GM12878 (cell line): Measurements from ENCODE around the gene GNRHR. TPM values are rescaled to one million over a fixed set of nuclear protein-coding genes. Genes with fewer than 3 reads are reported as not detected.

Experiments
- KAT2A ChIP-seq: conservative IDR thresholded peaks from 2 replicates; pipeline ENCODE4 v1.6.1; 2011; ENCODE audit warnings: low read depth, low read length; ENCODE audit not compliant: control insufficient read depth
- MTA3 ChIP-seq: IDR thresholded peaks from 2 replicates; pipeline ENCODE4 v1.6.1; 2012; ENCODE audit warnings: low read length, inconsistent platforms, borderline replicate concordance
- NR2F1 ChIP-seq: fragments of 450-650 bp; conservative IDR thresholded peaks from 2 replicates; pipeline ENCODE4 v1.6.1; 2017; ENCODE audit warnings: mild to moderate bottlenecking
- polyA plus RNA-seq, 11 experiments: library from polyadenylated mRNA; depleted of rRNA in 4 of 11; unstranded in 6 of 11; stranded (reverse) in 5 of 11; fragments of >200 nt; fragmentation: Nextera tagmentation in 4 of 11; fragmentation: Illumina TruSeq in 1 of 11; extraction: Ambion mirVana in 4 of 11; extraction: Trizol in 1 of 11; gene quantifications; 1 replicate in 1 of 11; 2 replicates in 10 of 11; pipeline versions ENCODE4 v1.2.1 to v1.2.3, GENCODE V29; 2011 to 2016; ENCODE audit warnings: inconsistent platforms in 2 of 11, missing spikeins in 2 of 11, low read depth in 1 of 11
- total RNA-seq, 4 experiments: library from RNA; depleted of rRNA in 3 of 4; stranded (reverse); fragments of >200 nt in 3 of 4; fragmentation: Illumina TruSeq in 1 of 4; extraction: Trizol in 1 of 4; gene quantifications; 2 replicates each; pipeline versions ENCODE4 v1.2.1 to v1.2.3, GENCODE V29; 2013 to 2021
- TF ChIP-seq, protein P1 (sequence below): IDR thresholded peaks from 2 replicates; pipeline ENCODE4 v1.6.1; 2012; ENCODE audit warnings: low read length, inconsistent platforms
- TF ChIP-seq, protein P2 (sequence below): fragments of 450-650 bp; IDR thresholded peaks from 2 replicates; pipeline ENCODE4 v1.6.1; 2017; ENCODE audit warnings: mild to moderate bottlenecking, moderate library complexity
- TF ChIP-seq, protein P3 (sequence below): IDR thresholded peaks from 2 replicates; pipeline ENCODE4 v1.6.1; 2011; ENCODE audit warnings: low read depth, mild to moderate bottlenecking, low read length, moderate library complexity, borderline replicate concordance; ENCODE audit errors: extremely low read depth
- TF ChIP-seq, protein P4 (sequence below): IDR thresholded peaks from 2 replicates; pipeline ENCODE4 v1.6.1; 2011; ENCODE audit warnings: borderline replicate concordance, low read depth, mild to moderate bottlenecking, moderate library complexity, mixed read lengths, low read length; ENCODE audit not compliant: insufficient read depth; ENCODE audit errors: extremely low read length
- TF ChIP-seq, protein P5 (sequence below): IDR thresholded peaks from 2 replicates; pipeline ENCODE4 v1.6.1; 2012; ENCODE audit warnings: improper control_type of control experiment, low read depth, low read length; ENCODE audit not compliant: insufficient replicate concordance

GNRHR gene
- total and polyA plus RNA-seq, 10 of the 15 experiments (the other 5 are each of a cell fraction or from before 2014, with no cell fraction given) = 0.02 to 0.12 (median 0.08) TPM; not detected in 7

DNA sequence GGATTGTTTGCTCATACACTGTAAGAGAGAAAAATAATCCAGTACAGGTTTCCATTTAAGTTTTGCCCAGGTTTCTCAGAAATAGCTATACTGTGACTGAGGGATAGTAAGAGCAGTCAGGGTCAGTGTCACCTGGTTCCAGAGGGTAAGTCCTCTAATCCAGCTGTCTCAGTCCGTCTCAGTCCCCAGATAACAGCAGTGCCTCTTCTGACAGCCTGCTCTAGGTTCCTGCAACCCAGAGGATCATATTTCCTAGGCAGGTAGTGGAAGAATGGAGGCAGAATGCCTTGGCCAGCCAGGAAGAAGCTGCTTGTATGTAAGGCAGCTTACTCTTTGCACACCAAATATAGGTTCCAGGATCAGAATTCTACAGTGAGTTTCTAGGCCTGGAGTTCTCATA is 22.6 kb upstream of the GNRHR start (continued):
- TF ChIP-seq, protein P1, sequence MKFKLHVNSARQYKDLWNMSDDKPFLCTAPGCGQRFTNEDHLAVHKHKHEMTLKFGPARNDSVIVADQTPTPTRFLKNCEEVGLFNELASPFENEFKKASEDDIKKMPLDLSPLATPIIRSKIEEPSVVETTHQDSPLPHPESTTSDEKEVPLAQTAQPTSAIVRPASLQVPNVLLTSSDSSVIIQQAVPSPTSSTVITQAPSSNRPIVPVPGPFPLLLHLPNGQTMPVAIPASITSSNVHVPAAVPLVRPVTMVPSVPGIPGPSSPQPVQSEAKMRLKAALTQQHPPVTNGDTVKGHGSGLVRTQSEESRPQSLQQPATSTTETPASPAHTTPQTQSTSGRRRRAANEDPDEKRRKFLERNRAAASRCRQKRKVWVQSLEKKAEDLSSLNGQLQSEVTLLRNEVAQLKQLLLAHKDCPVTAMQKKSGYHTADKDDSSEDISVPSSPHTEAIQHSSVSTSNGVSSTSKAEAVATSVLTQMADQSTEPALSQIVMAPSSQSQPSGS = no peak
- TF ChIP-seq, protein P2, sequence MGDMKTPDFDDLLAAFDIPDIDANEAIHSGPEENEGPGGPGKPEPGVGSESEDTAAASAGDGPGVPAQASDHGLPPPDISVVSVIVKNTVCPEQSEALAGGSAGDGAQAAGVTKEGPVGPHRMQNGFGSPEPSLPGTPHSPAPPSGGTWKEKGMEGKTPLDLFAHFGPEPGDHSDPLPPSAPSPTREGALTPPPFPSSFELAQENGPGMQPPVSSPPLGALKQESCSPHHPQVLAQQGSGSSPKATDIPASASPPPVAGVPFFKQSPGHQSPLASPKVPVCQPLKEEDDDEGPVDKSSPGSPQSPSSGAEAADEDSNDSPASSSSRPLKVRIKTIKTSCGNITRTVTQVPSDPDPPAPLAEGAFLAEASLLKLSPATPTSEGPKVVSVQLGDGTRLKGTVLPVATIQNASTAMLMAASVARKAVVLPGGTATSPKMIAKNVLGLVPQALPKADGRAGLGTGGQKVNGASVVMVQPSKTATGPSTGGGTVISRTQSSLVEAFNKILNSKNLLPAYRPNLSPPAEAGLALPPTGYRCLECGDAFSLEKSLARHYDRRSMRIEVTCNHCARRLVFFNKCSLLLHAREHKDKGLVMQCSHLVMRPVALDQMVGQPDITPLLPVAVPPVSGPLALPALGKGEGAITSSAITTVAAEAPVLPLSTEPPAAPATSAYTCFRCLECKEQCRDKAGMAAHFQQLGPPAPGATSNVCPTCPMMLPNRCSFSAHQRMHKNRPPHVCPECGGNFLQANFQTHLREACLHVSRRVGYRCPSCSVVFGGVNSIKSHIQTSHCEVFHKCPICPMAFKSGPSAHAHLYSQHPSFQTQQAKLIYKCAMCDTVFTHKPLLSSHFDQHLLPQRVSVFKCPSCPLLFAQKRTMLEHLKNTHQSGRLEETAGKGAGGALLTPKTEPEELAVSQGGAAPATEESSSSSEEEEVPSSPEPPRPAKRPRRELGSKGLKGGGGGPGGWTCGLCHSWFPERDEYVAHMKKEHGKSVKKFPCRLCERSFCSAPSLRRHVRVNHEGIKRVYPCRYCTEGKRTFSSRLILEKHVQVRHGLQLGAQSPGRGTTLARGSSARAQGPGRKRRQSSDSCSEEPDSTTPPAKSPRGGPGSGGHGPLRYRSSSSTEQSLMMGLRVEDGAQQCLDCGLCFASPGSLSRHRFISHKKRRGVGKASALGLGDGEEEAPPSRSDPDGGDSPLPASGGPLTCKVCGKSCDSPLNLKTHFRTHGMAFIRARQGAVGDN = no peak
- no peak for TF ChIP-seq MTA3
- no peak for TF ChIP-seq NR2F1
- TF ChIP-seq, protein P3, sequence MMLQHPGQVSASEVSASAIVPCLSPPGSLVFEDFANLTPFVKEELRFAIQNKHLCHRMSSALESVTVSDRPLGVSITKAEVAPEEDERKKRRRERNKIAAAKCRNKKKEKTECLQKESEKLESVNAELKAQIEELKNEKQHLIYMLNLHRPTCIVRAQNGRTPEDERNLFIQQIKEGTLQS = no peak
- TF ChIP-seq KAT2A = no peak
- TF ChIP-seq, protein P4, sequence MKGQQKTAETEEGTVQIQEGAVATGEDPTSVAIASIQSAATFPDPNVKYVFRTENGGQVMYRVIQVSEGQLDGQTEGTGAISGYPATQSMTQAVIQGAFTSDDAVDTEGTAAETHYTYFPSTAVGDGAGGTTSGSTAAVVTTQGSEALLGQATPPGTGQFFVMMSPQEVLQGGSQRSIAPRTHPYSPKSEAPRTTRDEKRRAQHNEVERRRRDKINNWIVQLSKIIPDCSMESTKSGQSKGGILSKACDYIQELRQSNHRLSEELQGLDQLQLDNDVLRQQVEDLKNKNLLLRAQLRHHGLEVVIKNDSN = no peak
- TF ChIP-seq, protein P5, sequence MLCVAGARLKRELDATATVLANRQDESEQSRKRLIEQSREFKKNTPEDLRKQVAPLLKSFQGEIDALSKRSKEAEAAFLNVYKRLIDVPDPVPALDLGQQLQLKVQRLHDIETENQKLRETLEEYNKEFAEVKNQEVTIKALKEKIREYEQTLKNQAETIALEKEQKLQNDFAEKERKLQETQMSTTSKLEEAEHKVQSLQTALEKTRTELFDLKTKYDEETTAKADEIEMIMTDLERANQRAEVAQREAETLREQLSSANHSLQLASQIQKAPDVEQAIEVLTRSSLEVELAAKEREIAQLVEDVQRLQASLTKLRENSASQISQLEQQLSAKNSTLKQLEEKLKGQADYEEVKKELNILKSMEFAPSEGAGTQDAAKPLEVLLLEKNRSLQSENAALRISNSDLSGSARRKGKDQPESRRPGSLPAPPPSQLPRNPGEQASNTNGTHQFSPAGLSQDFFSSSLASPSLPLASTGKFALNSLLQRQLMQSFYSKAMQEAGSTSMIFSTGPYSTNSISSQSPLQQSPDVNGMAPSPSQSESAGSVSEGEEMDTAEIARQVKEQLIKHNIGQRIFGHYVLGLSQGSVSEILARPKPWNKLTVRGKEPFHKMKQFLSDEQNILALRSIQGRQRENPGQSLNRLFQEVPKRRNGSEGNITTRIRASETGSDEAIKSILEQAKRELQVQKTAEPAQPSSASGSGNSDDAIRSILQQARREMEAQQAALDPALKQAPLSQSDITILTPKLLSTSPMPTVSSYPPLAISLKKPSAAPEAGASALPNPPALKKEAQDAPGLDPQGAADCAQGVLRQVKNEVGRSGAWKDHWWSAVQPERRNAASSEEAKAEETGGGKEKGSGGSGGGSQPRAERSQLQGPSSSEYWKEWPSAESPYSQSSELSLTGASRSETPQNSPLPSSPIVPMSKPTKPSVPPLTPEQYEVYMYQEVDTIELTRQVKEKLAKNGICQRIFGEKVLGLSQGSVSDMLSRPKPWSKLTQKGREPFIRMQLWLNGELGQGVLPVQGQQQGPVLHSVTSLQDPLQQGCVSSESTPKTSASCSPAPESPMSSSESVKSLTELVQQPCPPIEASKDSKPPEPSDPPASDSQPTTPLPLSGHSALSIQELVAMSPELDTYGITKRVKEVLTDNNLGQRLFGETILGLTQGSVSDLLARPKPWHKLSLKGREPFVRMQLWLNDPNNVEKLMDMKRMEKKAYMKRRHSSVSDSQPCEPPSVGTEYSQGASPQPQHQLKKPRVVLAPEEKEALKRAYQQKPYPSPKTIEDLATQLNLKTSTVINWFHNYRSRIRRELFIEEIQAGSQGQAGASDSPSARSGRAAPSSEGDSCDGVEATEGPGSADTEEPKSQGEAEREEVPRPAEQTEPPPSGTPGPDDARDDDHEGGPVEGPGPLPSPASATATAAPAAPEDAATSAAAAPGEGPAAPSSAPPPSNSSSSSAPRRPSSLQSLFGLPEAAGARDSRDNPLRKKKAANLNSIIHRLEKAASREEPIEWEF = no peak
